AG09319 (cell line): ENCODE data around the gene CAMK2G.

Experiments
- DNase-seq: peaks from one replicate; pipeline ENCODE4 v3.0.0-alpha.2; 2010; ENCODE audit warnings: low read depth; ENCODE audit errors: extremely low read depth
- CTCF ChIP-seq: IDR thresholded peaks from 2 replicates; pipeline ENCODE4 v1.5.1; 2011; ENCODE audit warnings: low read depth, mild to moderate bottlenecking, inconsistent platforms, low read length, moderate library complexity

CAMK2G gene

GRCh38 chr10:73876566-73876965, 2.2 kb upstream of the CAMK2G start:
- no peak for TF ChIP-seq CTCF
- no peak for DNase-seq

- TF ChIP-seq CTCF = no peak
- no peak for DNase-seq
These were observed 1.8 kb upstream of the CAMK2G start for GRCh38 chr10:73876157-73876556.

GRCh38 chr10:73875139-73875475, 752 bp upstream of the CAMK2G start:
- no peak for DNase-seq

GRCh38 chr10:73873838-73874215, 528 bp downstream of the CAMK2G start:
- TF ChIP-seq CTCF = no peak
- DNase-seq = no peak

More at GRCh38 chr10:73875139-73875475, 752 bp upstream of the CAMK2G start:
- TF ChIP-seq CTCF = no peak

GRCh38 chr10:73873142-73873837, 1.1 kb downstream of the CAMK2G start:
- no peak for DNase-seq
- TF ChIP-seq CTCF = no peak

- peak; percentile 56 for DNase-seq
- peak; percentile 59 for TF ChIP-seq CTCF
These were observed 2.1 kb downstream of the CAMK2G start for GRCh38 chr10:73872190-73872710.

GRCh38 chr10:73871295-73872189, 2.8 kb downstream of the CAMK2G start:
- no peak for TF ChIP-seq CTCF
- DNase-seq = no peak
